Fibroblast of the aortic adventitia (primary cell): Measurements from ENCODE around the gene HSPG2. TPM values are rescaled to one million over a fixed set of nuclear protein-coding genes. Genes with fewer than 3 reads are reported as not detected.

Source experiments
- DNase-seq: peaks from one replicate; pipeline ENCODE4 v3.0.0-alpha.2; 2010; ENCODE audit warnings: low read depth
- H3K4me3 ChIP-seq: 2 replicates; pipeline ENCODE4 v1.5.1; 2011; ENCODE audit warnings: low read depth, mild to moderate bottlenecking, control low read depth, low read length, moderate library complexity
- total RNA-seq: library from RNA; depleted of rRNA; stranded (reverse); fragments of >200 nt; gene quantifications from 2 replicates; pipeline ENCODE4 v1.2.3, GENCODE V29; 2012; ENCODE audit warnings: low replicate concordance
- TF ChIP-seq, protein P1 (sequence below): IDR thresholded peaks from 2 replicates; pipeline ENCODE4 v1.5.1; 2011; ENCODE audit warnings: mild to moderate bottlenecking, low read length, control low read depth, inconsistent platforms; ENCODE audit not compliant: insufficient read depth

The HSPG2 gene
- total RNA-seq, 1 donor = 164 TPM

DNA sequence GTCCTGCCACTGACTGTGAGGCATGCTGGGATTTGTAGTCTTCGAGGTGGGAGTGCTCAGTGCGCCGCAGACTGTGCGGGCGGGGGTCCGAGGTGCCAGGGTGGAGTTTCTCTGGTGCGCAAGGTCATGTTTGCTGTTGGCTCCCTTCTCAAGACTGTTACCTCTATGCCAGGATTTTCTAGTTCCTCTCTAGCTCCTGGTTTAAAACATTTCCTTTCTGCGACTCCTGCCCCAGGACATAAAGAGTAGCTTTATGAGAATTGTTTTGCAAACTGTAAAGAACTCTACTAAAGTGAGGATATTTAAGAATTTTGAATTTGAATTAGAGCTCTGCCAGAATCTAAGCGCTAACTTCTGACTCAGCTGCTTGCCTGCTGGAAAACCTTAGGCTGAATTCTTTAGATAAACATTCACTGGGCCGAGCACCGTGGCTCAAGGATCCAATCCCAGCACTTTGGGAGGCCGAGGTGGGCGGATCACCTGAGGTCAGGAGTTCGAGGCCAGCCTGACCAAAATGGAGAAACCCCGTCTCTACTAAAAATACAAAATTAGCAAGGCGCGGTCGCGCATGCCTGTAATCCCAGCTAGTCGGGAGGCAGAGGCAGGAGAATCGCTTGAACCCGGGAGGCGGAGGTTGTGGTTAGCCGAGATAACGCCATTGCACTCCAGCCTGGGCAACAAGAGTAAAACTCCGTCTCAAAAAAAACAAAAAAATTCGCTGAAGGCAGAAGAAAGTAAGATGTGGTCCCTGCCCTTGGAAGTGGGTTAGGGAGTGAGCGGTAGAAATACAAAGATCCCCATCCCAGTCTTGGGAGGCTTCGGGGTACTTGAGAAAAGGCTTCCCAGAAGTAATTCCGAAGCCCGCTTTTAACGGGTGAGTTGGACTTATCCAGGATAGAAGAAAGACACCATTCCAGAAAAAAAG lies 153.2 kb downstream of the HSPG2 start:
- peak overlapping the region; percentile 77 for H3K4me3 ChIP-seq
- peak; percentile 92 for DNase-seq
- TF ChIP-seq, protein P1, sequence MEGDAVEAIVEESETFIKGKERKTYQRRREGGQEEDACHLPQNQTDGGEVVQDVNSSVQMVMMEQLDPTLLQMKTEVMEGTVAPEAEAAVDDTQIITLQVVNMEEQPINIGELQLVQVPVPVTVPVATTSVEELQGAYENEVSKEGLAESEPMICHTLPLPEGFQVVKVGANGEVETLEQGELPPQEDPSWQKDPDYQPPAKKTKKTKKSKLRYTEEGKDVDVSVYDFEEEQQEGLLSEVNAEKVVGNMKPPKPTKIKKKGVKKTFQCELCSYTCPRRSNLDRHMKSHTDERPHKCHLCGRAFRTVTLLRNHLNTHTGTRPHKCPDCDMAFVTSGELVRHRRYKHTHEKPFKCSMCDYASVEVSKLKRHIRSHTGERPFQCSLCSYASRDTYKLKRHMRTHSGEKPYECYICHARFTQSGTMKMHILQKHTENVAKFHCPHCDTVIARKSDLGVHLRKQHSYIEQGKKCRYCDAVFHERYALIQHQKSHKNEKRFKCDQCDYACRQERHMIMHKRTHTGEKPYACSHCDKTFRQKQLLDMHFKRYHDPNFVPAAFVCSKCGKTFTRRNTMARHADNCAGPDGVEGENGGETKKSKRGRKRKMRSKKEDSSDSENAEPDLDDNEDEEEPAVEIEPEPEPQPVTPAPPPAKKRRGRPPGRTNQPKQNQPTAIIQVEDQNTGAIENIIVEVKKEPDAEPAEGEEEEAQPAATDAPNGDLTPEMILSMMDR = no peak

DNA sequence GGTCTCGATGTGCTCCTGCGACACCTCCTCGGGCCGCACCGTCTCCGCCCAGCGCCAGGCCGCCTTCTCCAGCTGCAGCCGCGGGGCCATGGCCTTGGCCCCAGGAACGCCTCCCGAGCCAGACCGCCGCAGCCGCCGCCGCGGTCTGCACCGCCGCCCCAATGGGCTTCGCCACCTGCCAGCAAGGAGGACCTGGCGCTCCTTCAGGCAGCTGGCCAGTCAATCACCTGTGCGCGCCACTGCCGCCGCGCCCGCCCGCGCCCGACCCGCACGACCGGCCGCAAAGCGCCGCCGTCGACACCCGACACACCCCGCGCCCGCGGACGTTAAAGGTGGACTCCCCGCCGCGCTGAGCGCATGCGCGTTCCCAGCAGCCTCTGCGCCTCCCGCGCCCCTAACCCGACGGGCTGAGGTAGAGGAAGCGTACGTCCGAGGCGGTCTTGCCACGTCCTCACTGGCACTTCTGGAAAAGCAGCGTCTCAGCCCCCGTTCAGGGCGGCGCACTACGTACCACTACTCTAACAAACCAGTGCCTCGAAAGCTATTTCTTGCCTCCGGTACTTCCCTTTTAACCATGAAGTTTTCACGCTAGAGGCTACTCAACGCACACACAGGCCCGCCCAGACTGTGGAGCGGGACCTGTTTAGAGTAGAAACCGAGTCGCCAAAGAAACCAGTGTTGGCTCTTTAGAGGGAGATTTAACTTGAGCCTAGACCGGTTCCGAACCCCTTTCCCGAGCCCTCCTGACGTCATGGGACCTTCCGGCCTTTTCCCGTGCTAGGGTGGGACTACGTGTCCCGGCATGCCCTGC lies 154.0 kb downstream of the HSPG2 start, which contains the start of gene USP48:
Gene USP48 (minus strand): TSS at position 282 of the 811 bp plus-strand sequence. CDS start 192 bp downstream, at position 90.
- TF ChIP-seq, protein P1 = no peak
- peak within 1 kb of the TSS; percentile 77 for H3K4me3 ChIP-seq
- peak; percentile 98 for DNase-seq

DNA sequence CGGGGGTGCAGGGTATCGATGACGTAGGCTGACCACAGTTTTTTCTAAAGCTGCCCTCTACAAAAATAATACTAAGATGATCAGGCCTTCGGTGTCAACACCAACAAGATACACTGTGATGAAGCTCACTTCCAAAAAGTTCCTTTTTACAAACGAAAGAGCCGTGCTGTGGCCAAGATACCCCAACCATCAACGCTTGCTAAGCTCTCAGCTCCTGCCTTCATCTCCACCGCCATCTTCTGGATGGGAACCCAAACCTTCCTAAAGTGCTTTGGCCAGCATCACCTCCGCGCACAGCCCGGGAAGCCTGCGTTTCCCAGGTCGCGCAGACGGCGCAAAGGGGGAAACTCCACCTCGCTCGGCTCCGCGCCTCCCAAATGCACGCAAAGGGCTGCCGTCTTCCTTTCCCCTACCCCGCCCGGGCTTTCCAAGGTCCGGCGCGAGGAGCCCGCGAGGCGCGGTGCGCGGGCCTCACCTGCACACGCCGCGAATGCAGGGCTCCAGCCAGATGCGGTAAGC lies 154.7 kb downstream of the HSPG2 start:
- DNase-seq = peak; percentile 65
- TF ChIP-seq, protein P1 = peak; percentile 40
- peak overlapping the region; percentile 77 for H3K4me3 ChIP-seq

DNA sequence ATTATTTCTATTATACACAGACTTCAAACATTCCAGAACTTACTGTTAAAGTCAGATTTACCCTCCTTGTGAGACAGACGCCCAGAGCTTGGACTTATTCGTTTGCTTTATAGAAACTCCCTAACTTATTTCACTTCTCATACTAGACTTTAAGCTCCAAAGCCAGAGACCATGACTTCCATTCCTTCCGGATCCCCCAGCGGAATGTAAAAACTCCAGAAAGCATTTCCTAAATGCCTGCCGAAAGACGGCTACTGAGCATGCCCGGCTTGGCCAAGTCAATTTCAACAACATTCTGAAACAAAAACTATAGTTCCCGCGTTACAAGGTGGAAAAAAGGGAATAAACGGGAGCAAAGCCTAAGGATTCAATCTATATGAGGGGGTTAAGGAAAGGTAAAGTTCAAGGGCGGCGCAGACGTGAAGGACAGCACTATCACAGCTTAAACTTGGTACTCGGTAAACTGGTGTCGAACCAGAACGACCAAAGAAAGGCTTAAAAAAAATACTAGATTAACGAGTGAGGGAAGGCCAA lies 155.2 kb downstream of the HSPG2 start:
- TF ChIP-seq, protein P1 = no peak
- DNase-seq = peak; percentile 69
- peak overlapping the region; percentile 77 for H3K4me3 ChIP-seq

DNA sequence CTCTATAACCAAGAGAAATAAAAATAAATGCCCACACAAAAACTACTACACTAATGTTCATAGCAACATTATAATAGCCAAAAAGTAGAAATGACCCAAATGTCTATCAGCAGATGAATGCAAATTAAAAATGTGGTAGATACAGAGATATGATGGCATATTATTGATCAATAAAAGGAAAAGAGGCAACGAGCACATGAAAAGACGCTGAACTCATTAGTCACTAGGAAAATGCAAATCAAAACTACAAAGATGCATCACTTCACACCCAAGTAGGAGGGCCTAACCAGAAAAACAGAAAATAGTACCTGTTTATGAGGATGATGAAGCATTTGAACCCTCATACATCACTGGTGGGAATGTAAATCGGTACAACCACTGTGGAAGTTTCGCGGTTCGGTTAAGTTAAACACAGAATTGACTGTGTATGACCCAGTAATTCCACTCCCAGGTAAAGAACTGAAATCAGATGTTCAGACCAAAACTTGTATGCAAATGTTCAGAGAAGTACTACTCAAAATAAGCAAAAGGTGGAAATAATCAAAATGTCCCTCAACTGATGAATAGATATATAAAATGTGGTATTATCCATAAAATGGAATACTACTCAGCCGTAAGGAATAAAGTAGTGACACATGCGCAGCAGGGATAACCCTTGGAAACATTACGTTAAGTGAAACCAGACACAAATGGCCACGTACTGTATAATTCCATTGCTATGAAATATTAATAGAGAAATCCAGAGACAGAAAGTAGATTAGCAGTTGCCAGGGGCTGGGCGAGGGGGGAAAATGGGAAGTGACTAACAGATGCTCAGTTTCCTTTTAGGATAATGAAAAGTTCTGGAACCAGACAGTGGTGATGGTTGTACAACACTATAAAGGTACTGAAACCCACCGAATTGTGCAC lies 157.2 kb downstream of the HSPG2 start:
- DNase-seq = peak; percentile 49
- no peak overlapping the region for H3K4me3 ChIP-seq
- TF ChIP-seq, protein P1 = no peak
